HG03139 (cell line): ENCODE results near the gene TEDDM1.
"Not testable (repeated sequence)": the region's sequence is repeated elsewhere in the genome, so short reads cannot be mapped to it uniquely, and the experiment has no call there.

Experiments used
- ATAC-seq: cut with Tn5 transposase; IDR thresholded peaks from one replicate; pipeline ENCODE4 v1.9.1; 2021; ENCODE audit not compliant: unreplicated experiment

TEDDM1 gene

DNA sequence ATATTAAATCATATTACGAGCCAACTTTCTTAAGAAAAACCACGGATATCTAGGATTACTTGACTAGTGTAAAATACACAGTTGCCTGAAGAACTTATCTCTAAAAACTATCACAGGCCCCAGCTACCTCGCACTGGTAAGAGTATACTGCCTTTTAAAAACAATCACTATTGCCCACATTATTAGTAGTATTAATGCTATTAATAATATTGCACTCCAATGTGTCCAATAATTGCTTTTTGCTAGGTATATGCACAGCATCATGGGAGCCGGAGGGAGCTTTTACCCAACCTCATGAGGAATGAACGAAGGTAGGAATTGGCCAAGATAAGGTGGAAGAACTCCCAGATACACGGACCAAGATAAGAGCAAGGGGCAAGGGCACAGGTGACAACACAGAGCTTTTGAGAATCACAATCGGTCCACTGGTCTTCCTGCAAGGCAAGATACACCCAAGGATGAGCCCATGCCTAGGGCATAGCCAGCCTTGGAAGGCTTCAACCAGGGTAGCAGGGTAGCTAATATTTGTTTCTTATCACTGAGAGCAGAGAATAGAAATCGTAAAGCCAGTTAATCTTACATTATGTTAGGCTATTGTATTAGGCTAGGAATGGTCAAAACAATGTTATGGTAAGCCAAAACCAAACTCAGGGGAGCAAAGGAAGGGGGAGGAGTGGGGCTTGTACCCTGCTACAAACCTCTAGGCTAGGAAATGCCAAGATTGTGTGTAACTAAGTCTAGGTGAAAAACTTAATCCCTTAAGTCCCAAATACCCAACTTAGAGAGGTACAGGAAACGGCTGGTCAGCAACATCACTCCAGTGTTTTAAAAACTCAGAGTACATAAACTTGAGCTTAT is 18.3 kb downstream of the TEDDM1 start:
- ATAC-seq = no peak

DNA sequence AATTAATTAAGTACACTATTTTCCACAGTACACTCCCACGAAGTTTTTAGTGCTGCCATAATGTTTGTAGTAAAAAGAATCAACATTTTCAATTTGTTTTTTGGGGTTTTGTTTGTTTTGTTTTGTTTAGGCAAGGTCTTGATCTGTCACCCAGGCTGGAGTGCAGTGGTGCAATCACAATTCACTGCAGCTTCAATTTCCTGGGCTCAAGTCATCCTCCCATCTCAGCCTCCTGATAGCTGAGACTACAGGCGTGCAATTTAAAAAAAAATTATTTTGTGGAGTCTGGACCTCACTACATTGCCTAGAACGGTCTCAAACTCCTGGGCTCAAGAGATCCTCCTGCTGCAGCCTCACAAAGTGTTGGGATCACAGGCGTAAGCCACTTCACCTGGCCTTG is 20.3 kb downstream of the TEDDM1 start:
- ATAC-seq = no peak

DNA sequence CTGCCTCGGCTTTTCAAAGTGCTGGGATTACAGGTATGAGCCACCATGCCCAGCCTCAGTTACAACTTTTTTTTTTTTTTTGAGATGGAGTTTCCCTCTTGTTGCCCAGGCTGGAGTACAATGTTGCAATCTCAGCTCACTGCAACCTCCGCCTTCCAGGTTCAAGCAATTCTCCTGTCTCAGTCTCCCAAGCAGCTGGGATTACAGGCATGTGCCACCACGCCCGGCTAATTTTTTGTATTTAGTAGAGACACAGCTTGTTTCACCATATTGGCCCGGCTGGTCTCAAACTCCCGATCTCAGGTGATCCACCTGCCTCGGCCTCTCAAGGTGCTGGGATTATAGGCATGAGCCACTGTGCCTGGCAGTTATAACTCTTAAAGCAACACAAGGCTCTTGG is 20.7 kb downstream of the TEDDM1 start:
- ATAC-seq = not testable (repeated sequence)

DNA sequence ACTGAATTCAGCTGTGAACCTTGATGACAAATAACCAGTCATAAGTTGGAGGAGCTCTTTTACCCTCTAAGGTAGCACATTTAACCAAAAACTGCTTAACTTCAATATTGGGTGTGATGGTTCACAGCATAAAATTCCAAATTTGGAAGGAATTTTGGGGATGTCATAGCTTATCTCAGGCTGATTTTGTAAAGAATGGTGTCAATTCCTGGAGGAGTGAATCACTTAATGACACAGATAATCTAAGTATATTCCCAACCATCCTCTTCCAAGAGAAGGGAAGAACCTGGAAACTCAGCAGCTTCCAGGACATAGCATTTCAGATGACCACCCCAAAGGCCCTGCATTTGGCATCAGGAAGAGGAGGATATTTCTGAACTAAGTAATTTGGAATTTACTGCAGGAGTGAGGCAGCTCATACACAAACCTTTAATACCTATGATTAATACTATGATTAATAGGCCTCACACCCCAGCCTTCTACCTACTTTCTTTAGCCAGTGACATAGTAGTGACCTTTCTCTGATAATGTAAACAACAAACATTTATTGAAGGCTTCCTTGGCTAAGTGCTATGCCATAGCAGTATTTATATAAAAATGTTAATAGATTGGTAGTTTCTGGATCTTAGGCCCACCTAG is 23.4 kb downstream of the TEDDM1 start:
- ATAC-seq = no peak

DNA sequence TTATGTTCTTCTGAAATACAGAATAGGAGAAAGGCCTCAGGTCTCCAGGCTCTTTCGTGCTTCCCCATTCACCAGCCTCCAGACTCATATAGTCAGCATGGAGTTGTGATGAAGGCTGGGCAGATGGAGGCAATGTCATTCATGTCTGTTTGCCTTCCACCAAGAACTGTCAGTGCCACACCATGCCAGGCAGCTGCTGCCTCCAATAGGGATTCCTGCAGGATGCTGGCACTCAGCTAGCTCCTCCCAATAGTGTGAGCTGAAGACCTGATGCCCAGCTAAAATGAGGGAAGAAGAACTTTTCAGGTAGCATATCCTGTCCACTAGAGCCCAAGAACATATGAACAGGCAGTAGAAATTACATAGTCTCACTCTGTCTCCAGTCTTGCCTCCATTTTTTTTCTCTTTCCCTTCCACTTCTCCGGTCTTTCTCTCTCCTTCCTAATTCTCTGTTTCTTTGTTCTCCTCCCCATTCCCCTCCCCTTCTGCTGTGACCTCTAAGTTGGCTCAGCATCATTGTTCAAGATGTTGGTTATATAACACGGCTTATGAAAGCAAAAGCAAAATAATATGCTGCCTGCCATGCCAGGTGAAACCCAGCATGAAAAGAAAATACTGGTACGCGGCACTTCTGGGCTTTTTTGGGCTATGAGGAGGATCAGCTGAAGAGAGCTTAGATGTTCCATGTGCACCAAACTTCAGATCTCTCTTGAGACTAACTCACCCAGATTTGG is 26.2 kb downstream of the TEDDM1 start:
- no peak for ATAC-seq

DNA sequence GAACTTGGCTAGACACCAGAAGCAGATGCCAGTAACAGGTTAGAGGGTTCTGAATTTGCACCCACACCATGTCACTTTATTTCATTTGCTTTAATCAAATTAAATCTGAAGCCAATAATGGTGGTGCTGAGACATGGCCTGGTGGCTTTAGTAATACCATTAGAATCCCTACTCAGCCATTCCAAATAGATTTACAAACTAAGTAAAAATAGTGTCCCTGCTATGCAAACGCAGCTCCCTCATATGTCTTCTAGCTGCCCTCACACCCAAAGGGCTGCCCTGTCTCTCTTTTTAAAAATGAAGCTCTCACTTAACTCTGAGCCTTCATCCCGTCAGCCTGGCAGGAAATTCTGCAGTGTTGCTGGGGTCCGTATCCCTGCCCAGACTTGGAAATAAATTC is 29.9 kb downstream of the TEDDM1 start:
- ATAC-seq = no peak

DNA sequence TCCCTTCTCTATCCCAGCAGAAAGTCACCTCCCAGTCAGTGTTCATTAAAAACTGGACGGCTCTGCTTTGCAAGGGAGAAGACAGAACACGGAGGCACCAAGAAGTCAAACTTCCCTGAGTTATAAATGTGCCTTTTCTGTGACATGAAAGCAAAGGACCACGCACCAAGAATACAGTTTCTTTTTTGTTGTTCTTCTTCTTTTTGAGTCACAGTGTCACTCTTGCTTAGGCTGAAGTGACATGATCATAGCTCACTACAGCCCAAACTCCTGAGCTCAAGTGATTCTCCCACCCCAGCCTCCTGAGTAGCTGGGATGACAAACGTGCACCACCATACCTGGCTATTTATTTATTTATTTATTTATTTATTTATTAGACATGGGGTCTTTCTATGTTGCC is 31.6 kb downstream of the TEDDM1 start:
- no peak for ATAC-seq

DNA sequence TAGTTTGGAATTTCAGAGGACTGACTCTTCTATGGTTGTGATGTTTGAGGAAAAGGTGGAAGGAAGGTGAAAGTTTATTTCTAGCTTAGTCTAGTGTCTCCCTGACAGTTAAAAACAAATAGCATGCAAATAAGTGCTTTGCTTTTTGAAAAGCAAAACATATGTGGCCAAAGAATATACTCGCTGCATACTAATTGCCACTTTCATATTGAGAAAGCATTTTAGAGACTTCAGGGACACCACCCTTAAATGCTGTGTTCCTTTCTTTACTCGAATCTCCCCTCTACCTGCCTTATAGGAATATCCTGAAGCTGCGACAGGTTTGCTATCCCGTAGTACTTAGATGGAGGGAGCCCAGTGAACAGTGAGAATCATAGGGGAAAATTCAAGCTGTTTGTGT is 32.1 kb downstream of the TEDDM1 start:
- no peak for ATAC-seq

DNA sequence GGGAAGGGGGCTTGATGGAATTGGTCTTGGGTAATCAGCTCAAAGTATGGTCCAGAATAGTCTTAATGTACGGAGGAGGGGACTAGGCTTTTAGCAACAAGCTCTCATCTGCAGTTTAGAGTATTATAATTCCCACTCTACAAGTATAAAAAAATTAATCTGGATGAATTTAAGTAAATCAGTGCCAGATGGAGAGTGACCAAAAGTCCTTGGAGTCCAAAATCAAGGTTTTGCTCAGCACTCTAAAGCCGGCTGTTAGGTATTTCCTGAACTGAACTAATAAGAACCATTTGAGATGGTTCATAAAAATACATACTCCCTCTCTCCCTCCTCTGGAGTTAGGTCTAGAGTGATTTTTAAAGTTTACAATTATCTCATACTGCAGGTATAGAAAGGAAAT is 32.5 kb downstream of the TEDDM1 start:
- no peak for ATAC-seq

DNA sequence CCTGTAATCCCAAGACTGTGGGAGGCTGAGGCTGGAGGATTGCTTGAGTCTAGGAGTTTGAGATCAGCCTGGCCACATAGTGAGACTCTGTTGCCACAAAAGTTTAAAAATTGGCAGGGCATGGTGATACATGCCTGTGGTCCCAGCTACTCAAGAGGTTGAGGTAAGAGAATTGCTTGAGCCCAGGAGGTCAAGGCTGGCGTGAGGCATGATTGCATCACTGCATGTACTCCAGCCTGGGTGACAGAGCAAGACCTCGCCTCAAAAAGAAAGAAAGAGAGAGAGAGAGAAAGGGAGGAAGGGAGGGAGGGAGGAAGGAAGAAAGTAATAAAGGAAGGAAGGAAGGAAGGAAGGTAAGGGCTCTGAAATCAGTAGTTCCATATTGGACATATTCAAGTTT is 33.9 kb downstream of the TEDDM1 start:
- ATAC-seq = no peak

DNA sequence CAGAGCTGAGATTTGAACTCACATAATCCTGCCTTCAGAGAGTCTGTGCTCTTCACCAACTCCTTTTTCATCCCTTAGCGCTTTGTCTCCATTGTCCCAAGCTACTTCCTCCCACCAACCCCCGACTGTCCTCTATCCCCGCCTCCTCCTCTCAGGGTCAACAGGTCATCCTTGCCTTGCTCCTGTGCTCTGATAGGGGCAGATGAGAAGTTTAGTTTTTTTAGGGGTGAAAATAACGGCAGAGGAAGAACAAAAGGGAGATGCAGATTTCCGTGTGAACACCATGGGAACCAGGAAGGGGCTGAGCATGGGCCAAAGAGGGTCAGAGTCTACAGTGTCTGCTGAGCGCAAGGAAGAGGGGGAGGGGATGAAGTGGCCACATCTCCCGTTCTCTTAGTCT is 40.8 kb downstream of the TEDDM1 start:
- no peak for ATAC-seq

DNA sequence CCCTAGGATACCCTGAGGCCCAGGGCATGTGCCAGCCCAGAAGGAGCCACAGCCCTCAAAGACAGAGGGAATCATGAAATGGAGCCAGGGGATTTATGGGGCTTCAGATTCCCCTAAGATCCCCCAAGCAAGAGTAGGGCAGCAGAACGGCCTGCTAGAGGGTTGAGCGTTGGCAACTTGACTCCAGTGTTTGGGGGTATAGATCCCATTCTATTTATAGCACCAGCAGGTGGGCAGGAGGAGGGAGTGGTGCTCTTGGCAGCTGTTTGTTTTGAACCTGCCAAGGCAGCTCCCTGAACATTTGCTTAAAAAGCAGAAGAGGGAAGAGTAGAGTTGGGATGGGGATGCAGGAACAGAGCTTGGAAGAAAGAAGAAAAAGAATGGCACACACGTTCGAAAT is 42.6 kb downstream of the TEDDM1 start:
- no peak for ATAC-seq

DNA sequence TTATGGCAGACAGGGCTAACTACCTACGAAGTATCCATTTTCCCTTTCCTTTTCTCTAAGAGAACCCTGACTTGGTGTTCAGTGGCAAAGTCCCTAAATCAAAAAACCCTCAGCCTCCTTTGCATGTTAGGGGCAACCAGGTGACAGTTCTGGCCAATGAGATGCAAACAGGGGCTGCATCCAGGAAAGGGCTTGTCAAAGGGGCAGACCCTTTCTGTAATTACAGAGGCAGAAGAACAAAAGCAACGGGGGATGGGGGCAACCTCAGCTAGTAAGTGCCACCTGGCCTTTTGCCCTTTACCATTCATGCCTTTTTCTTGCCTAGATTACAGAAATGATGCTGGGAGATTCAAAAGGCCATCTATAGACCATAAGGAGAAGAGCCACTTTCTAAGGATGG is 43.3 kb downstream of the TEDDM1 start:
- ATAC-seq = no peak

DNA sequence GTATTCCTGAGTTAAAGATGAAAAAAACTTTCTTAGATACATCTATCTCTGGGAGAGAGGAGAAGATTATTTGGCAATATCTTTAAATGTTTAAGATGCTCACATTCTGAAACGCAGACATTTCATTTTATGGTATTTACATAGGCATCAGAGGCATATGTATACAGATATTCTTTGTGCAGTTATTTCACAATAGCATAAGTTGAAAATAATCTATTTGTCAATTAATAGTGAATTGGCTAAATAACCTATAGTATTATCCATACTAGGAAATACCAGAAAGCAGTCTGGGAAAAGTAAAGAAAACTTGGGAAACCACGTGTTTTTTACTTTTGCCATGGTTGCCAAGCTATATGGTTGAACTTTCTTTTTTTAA is 44.8 kb downstream of the TEDDM1 start:
- ATAC-seq = no peak

DNA sequence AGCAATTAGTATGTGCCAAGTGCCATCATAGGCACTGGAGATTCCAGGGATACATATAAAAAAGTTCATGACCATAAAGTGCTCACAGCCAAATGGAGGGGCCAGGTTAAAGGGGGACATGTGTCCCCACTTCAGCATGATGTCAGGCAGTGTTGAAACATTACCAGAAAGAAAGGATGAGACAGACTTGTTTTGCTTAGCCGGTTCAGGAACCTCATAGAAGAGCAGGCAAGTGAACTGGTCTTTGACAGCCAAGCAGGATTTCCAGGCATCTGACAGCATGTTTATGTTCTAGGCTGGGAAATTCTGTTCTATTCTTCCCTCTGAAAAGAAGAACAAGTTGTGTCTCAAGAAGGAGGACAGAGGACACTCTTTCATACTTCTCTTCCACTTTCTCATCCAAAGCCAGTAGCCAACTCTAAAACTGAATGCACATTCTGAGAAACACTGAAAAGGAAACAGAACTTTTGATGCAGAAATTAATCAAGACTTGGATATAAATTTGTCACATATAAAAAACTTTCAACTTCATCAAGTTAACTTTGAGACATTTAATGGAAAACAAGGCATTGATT is 48.6 kb downstream of the TEDDM1 start:
- ATAC-seq = no peak

DNA sequence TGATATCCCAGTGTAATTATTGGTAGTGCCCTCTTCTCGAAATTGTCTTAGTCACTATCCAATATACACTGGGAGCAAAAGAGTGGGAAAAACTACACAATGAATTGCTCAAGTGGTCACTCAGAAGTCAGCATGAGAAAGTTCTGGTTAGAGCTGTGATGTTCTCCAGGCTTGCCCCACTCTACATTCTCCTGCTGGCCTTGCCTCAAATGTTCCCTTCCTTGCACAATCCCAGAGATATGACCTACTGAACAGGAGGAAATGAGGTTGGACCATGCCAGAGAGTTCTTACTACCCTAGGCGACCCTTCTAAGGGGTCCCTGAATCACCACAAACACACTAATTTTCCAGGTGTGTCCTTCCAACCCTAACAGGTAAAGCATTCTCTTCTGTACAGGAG is 49.6 kb downstream of the TEDDM1 start:
- ATAC-seq = no peak

DNA sequence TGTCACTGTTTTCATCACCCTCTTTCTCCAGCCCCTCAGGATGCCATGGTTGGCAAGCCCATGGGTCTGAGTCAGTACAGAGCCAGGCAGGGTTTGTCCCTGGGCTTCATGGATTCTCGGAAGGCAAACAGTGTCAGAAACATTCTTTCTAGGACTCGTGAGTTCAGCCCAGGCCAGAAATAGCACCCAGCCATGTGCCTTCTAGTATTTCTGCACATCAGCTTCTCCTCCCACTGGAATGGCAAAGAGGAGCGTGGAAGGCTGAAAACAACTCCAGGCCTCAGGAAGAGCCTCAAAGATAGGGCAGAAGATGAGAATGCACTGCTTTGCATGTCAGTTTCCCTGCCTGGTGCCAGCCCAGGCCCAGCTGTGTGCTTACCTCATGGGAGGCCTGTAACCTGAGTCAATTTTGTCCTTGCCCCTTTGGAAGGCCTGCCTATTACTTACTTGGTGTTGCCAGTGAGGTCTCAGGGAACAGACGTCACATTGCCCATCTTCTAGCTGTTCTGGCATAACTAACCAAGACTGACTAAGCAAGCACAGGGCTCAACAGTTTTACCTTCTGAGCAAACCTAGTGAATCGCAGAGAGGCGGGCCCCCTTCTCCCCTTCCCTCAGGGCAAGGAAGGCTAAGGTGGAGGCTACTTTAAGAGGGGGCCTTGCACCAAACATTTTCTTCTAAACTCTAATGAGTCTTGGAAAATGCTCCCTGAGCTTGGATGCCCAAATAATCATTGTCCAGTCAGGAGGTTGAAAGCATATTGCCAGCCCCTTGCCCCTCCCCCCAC is 51.3 kb downstream of the TEDDM1 start:
- ATAC-seq = no peak
